ENCODE data around the gene POC1A.

DNA sequence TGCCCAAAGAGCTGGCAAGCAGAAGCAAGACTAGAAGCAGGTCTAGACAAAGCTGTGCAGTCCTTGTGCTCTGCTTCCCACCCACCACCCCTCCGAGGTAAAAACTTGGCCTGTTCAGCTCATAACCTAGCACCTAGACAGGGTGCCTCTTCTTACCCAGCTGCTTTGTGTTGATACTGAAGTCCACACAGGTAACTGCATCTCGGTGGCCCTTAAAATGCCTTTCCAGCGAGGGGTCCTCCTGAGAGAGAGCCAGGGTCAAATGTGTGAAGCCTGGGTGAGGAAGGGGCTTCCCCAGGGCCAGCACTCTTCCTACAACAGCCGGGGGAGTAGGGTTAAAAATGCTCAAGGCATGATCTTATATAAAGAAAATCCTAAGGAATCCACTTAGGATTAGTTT, 3.4 kb downstream of the POC1A start:
- no peak for TF ChIP-seq SETDB1 (IDR thresholded peaks at IDR 0.05; ENCODE audit: insufficient read length, low read length)
- no peak for TF ChIP-seq ZNF514 (tag by site-specific recombination; IDR thresholded peaks at IDR 0.05)
- TF ChIP-seq ZNF214 (tag by site-specific recombination; IDR thresholded peaks at IDR 0.05; ENCODE audit: borderline replicate concordance): no peak
- no peak for TF ChIP-seq ZNF221 (tag by site-specific recombination; IDR thresholded peaks at IDR 0.05; ENCODE audit: borderline replicate concordance)
- TF ChIP-seq, protein P1, sequence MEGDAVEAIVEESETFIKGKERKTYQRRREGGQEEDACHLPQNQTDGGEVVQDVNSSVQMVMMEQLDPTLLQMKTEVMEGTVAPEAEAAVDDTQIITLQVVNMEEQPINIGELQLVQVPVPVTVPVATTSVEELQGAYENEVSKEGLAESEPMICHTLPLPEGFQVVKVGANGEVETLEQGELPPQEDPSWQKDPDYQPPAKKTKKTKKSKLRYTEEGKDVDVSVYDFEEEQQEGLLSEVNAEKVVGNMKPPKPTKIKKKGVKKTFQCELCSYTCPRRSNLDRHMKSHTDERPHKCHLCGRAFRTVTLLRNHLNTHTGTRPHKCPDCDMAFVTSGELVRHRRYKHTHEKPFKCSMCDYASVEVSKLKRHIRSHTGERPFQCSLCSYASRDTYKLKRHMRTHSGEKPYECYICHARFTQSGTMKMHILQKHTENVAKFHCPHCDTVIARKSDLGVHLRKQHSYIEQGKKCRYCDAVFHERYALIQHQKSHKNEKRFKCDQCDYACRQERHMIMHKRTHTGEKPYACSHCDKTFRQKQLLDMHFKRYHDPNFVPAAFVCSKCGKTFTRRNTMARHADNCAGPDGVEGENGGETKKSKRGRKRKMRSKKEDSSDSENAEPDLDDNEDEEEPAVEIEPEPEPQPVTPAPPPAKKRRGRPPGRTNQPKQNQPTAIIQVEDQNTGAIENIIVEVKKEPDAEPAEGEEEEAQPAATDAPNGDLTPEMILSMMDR (tag by site-specific recombination; IDR thresholded peaks at IDR 0.05): no peak
- TF ChIP-seq ZNF146 (tag by site-specific recombination; IDR thresholded peaks at IDR 0.05): no peak
- no peak for TF ChIP-seq SP2 (tag by site-specific recombination; IDR thresholded peaks at IDR 0.05)
- no peak for TF ChIP-seq ZFP37 (tag by site-specific recombination; IDR thresholded peaks at IDR 0.05)
- TF ChIP-seq ZBTB10 (tag by site-specific recombination; IDR thresholded peaks at IDR 0.05): no peak
- no peak for TF ChIP-seq ZNF239 (tag by site-specific recombination; IDR thresholded peaks at IDR 0.05)
- no peak for TF ChIP-seq ZNF830 (tag by site-specific recombination; IDR thresholded peaks at IDR 0.05; ENCODE audit: low read depth)
- TF ChIP-seq, protein P2, sequence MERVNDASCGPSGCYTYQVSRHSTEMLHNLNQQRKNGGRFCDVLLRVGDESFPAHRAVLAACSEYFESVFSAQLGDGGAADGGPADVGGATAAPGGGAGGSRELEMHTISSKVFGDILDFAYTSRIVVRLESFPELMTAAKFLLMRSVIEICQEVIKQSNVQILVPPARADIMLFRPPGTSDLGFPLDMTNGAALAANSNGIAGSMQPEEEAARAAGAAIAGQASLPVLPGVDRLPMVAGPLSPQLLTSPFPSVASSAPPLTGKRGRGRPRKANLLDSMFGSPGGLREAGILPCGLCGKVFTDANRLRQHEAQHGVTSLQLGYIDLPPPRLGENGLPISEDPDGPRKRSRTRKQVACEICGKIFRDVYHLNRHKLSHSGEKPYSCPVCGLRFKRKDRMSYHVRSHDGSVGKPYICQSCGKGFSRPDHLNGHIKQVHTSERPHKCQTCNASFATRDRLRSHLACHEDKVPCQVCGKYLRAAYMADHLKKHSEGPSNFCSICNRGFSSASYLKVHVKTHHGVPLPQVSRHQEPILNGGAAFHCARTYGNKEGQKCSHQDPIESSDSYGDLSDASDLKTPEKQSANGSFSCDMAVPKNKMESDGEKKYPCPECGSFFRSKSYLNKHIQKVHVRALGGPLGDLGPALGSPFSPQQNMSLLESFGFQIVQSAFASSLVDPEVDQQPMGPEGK (tag by site-specific recombination; IDR thresholded peaks at IDR 0.05): no peak
- TF ChIP-seq GLIS2 (tag by site-specific recombination; IDR thresholded peaks at IDR 0.05): no peak

Measured in HEK293 (cell line).